Stimulated activated CD4-positive, alpha-beta T cell treated with anti-CD3 and anti-CD28 coated beads, Interleukin-12 subunit alpha, Interleukin-12 subunit beta, amount 100 ng/mL, for 48 hours (primary cell): ENCODE data around the gene ST7.
"Not testable (repeated sequence)": the region's sequence is repeated elsewhere in the genome, so short reads cannot be mapped to it uniquely, and the experiment has no call there.

ENCODE experiments used
- DNase-seq, 3 donors: peaks; one replicate each; pipeline ENCODE4 v3.0.0-alpha.2; 2020; ENCODE audit warnings: low read depth in 2 of 3, low spot score in 1 of 3

ST7 gene

DNA sequence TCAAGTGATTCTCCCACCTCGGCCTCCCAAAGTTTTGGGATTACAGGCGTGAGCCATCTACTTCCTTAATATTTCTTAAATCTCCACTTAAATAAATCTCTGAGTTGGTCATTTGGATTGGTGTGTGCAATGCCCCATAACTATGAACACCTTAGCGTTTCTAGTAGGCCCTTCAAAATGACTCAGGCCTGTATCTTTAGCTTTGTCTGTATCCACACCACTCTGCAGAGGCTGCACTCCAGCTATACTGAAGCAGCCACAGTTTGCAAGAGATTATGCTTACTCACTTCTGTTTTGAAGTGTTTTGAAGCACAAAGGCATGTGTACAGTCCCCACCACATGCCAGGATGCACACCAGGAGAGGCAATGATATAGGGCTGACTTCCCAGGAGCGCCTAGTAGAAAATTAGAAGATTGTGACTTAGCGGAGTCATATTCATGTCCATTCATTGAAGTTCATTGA, 2.4 kb upstream of the ST7 start:
- DNase-seq = no peak

DNA sequence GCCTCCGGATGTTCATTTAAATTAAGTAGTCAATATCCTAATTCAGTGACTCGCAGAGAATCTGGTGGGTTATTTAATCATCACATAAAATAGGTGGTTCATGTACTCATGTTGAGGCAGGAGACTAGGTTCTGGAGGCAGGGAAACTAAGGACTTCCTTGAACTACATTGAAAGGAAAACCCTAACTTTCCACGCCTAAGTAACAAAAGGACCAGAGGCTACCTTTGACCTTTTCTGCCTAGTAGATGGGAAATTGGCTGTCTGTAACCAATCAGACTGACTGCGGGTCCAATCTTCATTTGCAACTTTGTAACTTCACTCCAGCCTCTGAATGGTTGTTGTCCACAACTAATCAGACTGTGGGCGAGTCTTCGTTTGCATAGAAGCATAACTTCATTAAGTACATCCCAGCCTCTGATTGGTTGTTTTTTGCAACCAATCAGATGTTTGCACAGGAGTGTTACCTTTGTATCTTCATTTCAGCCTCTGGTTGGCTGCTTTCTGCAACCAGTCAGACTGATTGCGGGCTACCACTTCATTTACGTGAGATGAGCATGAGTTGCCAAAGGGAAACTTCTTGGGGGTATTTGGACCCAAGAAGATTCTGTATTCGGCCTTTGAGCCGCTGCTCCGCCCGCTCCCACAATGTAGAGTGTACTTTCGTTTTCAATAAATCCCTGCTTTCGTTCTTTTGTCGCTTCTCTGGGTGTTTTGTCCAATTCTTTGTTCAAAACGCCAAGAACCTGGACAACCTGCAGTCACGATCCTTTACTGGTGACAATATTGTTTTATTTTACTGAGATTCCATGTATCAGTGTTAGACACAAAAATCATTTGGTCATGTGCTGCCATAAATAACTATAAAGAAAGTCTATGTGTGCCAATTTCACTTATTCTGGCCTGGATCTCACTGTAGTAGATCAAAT, 1.7 kb upstream of the ST7 start:
- DNase-seq = no peak

DNA sequence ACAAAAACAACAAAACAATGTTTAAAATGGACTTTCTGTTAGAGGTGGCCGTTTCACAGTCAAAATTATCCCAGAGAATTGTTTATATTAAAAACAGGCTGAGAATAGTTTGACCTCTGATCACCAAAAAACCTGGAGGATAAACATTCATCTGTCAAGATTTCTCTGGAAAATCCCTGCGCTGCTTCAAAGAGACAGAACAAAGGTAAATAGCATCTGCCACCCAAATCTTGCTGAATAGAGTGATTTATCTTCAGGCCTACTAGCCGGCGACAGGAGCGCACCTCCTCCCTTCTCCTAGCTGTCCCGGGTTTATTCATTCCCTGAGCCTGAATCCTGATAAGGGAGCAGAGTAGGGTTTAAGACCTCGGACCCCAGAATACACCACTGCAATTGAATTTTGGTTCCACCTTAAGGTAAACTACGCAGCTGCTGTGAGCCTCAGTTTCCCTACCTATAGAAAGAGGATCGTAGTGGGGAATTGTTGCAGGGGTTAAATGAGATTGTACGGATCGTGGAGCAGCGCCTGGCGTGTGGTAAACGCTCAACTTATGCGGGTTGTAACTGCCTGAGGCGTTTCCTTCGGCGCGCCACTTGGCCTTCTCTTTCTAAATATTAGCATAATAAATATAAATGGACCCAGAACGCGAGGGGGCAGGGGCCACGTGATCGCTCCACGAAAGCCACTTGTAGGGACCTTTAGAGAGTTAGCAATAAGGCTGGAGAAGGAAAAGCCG, 498 bp upstream of the ST7 start:
- DNase-seq = no peak

DNA sequence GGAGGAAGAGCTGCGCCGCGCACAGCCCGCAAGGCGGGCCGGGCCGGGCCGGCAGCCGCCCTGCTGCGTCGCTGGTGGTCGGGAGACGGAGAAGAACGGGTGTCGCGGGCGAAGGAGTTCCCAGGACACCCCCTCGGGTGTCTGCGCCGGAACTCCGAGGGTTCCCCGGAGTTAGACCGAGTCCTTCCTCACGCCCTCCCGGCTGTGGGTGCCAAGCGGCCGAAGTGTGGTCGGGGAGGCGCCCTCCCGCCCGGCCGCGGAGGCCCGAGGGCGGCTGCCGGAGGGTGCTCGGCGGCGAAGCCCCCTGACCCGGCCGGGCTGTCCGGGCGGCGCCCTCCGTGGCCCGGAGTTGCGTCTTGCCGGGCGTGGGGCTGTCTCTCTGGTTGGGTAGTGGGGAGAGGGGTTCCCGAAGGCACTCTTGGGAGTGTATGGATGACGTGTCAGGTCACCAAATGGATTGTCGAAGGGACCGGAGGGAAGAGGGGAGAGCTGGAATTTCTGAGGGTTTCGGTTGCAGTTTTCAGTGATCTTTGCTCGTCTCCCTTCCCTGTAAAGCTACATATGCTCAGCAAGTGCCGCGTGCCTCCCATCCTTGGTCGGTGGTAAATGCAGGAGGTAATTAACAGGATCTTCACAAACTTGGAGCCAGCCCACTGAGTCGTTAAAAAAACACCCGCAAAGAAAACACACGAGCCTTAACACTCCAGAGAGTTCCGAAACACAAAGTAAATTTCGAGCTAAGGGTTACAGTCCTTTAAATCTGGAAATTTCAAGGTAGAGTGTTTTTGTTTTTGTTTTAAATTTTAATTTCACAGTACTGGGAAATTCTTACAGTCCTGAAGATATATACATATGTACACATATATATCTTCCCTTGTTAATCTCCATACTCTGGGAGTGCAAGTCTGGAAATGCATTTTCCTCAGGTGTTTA, 871 bp downstream of the ST7 start:
- DNase-seq = peak in 2 of 3 donors; percentile 11 to 13

GRCh38 chr7:116955340-116955739, 2.0 kb downstream of the ST7 start:
- no peak for DNase-seq

DNA sequence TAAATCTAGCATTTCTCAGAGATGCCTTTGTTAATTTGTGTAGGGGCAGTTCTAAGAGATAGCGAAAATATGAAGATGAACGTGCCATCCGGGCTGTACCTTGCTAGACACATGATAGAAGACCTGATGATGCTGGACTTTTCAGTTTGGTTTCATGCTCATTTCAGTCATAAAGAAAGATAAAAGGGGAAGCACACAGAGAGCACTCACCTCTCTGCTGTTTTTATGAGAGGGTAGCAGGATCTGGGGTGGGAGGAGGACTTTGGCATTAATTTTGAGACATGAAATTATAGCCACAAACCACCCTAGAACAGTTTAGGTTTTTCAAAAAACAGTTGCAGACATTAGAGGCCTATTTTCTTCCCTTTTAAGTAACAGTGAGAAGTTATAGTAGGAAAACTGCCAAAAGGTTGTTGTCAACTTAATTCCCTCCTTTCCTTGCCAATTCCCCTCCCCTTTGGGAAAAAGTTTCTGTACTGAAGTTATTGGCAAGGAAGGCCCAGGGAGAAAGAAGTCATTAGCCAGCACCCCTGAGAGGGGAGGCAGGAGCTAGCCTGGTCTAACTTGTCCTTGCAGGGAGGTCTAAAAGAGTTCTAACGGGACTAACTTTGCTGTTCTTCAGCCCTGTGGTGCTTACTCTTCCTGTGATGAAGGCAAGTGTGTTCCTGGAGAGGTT, 2.6 kb downstream of the ST7 start:
- no peak for DNase-seq

DNA sequence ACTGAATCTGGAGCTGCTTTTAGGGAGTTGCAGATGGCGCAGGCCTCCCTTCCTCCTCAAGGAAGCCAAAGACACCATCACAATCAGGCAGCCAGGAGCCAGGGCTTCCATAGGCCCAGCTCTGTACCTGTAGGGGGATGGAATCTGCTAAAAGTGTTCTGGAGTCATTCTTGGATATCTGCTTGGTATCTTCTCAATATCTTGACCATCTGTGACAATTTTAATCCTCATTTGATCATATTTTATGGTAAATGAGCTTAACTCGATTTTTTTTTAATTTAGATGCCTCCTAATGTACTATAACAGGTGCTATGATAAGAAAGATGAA, 3.1 kb downstream of the ST7 start:
- DNase-seq = no peak

GRCh38 chr7:116957874-116958273, 4.6 kb downstream of the ST7 start:
- no peak for DNase-seq

DNA sequence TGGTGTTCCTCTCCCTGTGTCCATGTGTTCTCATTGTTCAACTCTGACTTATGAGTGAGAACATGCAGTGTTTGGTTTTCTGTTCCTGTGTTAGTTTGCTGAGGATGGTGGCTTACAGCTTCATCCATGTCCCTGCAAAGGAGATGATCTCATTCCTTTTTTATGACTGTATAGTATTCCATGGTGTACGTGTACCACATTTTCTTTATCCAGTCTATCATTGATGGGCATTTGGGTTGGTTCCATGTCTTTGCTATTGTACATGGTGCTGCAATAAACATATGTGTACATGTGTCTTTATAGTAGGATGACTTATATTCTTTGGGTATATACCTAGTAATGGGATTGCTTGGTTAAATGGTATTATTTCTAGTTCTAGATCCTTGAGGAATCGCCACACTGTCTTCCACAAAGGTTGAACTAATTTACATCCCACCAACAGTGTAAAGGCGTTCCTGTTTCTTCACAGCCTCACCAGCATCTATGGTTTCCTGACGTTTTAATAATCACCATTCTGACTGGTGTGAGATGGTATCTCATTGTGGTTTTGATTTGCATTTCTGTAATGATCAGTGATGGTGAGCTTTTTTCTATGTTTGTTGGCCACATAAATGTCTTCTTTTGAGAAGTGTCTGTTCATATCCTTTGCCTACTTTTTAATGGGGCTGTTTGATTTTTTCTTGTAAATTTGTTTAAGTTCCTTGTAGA, 8.8 kb downstream of the ST7 start:
- not testable (repeated sequence) for DNase-seq

GRCh38 chr7:116963234-116963633, 9.9 kb downstream of the ST7 start:
- DNase-seq = no peak

DNA sequence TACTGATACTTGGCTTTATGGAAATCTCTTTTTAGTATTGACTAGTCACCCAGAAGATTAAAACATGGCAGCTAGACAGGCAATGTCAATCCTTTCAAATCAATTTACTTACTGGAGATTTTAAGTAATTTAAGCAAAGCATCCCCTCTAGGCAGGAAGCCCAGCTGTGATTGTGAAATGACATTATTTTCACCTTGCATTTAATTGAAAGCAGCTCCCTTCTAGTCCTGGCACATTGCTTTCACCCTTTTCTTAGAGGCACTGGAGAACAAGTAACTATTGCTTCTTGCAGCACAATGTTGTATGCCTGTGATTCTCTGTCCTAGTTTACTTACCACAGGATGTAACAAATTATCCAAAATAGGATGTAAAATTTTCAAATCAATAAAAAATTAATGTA, 13.3 kb downstream of the ST7 start:
- DNase-seq = no peak

GRCh38 chr7:116967254-116967922, 14.1 kb downstream of the ST7 start:
- DNase-seq = no peak

- no peak for DNase-seq
Observed at GRCh38 chr7:116967983-116968382, 14.7 kb downstream of the ST7 start.

- no peak for DNase-seq
Observed at GRCh38 chr7:116968631-116969030, 15.3 kb downstream of the ST7 start.

DNA sequence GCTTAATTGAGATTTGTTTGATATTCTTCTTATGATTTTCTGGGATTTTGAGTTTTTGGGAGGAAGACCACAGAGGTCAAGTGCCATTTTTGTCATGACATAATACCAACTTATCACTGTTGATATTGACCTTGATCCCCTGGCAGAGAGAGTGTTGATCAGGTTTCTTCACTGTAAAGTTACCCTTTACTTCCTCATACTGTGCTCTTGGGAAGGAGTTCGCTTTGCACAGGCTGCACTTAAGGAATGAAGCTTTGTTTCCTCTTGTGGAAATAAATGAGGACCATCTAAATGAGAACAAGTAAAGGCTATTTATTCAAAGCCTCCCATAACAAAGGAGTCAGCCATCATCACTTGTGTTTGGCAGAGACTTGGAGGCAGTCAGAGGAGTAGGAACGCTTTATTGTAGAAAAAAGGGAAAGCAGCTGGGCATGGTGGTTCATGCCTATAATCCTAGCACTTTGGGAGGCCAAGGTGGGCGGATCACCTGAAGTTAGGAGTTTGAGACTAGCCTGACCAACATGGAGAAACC, 16.1 kb downstream of the ST7 start:
- no peak for DNase-seq

- DNase-seq = no peak
Observed at GRCh38 chr7:116970238-116970910, 17.1 kb downstream of the ST7 start.

- not testable (repeated sequence) for DNase-seq
Observed at GRCh38 chr7:116971153-116971552, 17.9 kb downstream of the ST7 start.

DNA sequence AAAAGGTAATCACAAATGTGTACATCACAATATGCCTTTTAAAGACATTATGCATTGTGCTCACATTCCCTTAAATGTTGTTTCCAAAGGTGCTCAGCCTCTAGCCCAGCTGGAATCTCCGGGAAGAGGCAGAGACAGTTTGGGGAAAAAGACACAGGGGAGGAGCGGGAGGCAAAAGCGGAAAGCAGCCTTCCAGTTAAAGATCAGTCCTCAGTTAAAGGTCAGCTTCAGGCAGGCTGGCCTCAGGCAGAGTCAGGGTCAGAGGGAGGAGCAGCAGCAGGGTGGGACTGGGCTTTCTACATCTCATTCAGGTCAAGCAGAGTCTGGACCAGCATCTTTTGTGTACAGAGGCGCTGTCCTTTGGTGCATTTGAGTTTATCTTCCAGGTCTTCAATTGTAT, 18.6 kb downstream of the ST7 start:
- DNase-seq = no peak

DNA sequence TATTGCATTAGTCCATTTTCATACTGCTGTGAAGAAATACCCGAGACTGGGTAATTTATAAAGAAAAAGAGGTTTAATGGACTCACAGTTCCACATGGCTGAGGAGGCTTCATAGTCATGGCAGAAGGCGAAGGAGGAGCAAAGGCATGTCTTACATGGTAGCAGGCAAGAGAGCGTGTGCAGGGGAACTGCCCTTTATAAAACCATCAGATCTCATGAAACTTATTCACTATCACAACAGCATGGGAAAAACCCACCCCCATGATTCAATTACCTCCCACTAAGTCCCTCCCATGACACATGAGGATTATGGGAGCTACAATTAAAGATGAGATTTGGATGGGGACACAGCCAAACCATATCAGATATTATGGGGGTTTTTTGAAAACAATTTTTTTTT, 21.7 kb downstream of the ST7 start:
- DNase-seq = not testable (repeated sequence)
